HG03196 (cell line): ENCODE data around the gene CHCHD6.

Source experiments
- ATAC-seq: cut with Tn5 transposase; IDR thresholded peaks from one replicate; pipeline ENCODE4 v1.9.1; 2021; ENCODE audit not compliant: unreplicated experiment

CHCHD6 gene

DNA sequence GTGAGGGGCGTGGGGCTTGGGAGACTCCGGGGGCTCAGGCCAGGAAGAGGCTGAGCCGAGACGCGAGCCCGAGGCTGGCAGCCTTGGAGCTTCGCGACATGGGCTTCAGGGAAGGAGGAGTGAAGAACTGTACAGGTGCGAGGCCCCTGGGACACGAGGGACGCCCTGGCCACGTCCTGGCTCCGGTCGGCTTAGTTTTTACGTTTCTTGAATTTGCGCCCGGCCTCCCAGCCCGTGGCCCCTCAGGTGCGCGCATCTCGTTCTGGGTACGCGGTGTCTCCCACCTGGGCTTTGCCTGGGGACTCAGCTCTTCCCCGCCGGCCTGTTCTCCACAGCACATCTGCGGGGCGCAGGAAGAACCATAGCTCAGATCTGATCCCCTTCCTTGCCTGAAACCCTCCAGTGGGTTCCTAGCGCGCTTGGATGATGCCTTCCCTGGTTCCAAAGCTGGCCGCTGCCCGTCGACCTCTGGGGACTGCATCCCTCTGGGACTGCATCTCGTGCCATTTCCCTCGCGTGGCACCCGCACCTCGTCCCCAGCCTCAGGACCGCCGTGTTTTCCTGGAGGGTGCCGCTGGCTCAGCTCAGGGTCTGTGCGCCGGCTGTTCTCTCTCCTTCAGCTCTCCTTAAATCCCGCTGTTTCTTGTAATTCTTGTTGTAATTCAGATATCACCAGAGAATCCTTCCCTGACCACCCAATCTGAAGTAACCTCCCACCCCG lies 614 bp downstream of the CHCHD6 start:
- ATAC-seq = no peak

DNA sequence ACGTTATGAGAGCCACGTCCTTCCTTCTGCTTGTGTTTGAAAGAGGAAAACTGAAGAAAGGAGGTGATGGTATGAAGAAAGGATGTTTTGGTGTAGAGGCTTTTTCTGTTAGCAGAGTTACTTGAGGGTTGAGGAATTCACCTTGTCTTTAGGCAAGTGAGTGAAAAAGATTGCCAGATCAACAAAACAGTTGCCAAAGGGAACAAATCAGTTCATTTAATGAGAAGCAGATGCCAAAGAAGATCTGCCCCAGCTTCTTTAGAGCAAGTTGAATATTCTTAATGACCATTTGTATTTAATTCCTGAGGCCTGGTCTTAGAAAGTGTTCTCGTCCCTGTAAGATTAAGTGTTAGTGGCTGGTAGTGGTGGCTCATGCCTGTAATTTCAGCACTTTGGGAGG lies 2.6 kb downstream of the CHCHD6 start:
- no peak for ATAC-seq

DNA sequence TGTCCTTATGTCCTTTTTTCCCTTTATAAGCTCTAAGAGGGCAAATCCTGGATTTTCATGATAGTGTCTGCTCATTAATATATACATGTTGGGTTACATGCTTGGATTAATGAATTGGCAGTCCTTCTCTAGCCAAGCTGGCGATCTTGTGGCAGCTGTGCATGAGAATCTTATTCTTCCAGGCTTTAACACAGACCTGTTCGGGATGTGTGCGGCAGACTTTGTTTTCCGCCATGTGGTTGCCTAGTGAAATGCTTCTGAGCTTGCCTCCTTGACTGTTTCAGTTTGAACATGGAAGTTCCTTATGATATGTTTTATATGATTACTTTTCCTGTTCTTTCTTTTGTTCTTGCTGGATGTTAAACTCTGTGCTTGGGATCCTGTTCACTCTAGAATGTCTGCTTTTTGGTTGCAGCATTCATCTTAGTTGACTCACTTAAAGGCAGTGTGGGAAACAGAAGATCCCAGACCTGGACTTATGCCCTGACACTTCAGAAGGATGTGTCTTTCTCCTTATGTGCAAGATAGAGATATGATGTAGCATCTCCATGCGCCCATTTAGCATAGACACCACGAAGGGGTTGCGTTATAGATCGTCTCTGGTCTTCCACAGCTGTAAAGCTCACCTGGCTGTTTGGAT lies 7.2 kb downstream of the CHCHD6 start:
- ATAC-seq = no peak

DNA sequence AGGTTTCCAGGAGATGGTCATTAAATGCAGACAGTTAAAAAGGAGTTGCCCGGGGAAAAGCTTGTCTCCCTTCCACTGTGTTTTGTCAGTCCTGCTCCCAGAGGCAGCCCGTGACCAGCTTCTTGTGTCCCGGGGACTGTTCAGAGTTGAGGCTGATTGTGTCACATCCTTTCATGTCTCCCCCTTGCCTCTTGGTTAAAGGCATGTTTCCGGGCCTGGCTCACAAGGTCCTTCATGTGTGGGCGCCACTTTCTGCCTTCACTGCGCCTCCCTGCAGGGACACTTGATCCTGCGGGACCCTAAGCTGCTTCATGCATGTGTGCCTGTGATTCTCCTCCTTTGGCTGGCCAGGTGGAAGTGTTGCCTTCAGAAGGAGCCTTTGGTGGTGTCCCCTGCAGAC lies 9.2 kb downstream of the CHCHD6 start:
- no peak for ATAC-seq

DNA sequence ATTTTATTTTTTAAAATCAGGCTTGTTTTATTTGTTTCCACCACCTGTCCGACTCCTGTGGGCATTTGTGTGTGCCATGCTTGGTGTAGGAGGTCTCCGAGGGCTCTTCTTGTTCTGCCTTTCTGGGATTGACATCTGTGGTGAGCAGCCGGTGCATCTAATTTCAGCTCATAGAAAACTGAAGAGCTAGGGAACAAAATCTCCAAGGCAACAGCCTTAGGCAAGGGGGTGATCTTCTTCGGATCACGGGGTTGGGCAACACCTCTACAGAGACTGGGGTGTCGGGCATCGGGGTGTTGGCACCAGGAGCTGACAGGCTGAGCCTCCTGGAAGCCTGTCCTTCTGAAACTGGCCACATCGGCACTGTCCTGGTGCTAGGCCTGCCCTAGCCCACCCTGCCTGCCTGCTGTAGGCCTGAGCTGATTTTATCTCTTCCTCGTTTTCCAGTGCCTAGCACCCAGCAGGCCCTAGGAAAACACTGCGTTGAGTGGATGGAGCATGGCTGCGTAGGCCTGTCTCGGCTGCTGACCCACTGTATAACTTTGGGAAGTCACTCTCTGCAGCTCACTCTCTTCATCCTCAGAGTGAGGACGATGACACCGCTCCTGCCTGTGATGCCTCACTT lies 10.3 kb downstream of the CHCHD6 start:
- no peak for ATAC-seq

DNA sequence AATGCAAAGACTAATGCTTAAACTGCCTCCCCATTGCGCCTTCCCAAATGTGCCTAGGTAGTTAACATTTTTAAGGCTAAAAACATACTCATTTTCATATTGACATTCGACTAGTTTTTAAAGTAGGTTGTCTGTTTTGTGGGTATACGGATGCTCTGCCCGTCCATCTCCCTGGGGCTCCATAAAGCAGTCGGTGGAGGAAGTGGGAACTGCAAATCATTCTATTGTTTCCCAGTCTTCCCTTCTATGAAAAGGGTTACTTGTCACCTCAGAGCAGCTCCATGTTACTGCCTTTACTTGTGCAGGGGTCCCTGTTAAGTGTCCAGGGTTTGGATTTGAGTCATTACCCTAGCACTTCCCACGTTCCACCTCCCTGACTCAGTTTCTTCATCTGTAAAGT lies 10.9 kb downstream of the CHCHD6 start:
- ATAC-seq = no peak

DNA sequence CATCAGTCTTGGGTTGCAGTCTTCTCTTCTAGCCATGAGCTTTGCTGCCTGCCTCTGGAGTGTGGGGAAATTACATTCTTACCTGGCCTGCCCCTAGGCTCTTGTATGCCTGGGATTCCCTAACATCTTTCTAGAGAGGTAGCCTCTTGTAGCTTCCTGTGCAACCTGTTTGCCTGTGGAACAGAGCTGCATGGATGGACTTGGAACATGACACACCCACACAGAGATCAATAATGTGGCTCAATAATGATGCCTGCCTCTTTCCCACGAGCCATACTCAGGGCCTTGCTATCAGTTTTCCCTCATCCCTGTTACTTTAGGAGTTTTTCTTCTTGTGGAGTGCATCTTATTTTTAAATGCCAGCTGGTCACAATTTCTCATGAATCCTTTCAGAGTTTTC lies 11.4 kb downstream of the CHCHD6 start:
- ATAC-seq = no peak

DNA sequence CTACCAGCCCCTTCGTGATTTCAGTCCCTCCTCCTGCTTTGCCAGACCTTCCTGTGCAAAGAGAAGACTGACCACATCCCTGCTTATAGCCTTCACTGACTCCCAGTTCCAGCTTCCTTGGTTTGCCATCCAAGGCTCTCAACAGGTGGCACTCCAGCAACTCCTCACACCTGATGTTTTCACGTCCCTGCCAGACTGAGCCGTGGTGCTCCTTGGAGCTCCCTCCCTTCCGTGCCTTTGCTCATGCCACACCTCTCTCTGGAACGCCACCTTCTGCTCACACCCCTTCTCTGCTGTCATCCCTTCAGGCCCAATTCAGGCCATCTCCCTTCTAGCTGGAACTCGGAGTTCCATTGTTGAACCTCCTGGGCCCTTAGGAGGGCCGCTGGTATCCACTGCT lies 12.0 kb downstream of the CHCHD6 start:
- no peak for ATAC-seq

DNA sequence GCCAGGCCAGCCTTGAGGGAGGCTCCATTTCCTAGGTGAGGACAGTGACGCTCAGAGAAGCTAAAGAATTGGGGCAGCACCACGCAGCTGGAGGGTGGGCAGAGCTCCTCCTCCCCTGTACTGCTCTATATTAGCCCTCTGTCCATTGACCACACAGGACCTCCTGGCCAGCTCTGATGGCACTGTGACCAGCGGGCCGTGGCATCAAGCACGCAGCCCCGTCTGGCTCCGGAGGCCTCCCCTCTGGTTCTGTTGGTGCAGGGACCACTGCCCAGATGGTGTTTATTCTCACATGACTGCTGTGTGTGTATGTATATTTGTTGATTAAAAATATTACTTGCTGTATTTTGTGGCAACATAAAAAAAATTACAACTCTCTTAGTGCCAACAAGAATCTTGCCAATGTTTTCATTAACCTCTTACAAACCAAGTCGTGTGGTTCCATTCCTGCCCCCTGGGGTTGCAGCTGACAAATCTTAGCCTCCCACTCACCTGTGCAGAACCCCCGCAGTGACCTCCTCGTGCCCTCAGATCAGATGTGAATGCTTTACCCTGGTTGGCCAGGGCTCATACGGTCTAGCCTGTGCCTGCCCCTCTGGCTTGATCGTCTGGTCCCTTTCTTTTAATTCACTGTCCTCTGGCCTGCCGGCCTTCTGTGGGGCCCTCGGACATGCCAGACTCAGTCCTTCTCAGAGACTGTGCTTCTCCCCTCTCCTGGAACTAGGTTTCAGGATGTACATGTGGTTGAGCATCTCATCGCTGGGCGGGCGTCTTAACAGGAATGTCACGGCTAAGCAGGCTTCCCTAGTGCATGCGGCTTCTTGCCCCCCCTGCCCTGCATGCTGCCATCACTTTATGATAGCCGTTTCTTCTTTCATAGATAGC lies 14.8 kb downstream of the CHCHD6 start:
- no peak for ATAC-seq

DNA sequence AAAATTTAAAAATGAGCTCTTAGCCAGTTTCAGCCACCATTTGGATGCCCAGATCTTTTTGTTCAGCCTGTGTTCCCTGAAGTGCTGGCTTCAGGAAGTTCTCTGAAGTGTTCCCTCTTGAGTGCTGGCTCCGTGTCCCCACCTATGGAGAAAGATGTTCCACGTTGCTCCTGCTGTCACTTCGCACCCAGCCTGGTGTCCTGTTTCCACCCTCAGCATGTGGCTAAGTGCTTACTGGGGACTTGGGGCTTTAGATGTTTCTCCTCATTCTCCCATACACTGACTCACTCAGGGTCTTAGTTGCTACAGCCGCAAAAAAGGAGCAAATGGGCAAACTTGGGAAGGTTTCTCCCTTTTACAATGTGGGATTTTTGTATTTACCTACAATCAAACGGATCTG lies 16.6 kb downstream of the CHCHD6 start:
- no peak for ATAC-seq

DNA sequence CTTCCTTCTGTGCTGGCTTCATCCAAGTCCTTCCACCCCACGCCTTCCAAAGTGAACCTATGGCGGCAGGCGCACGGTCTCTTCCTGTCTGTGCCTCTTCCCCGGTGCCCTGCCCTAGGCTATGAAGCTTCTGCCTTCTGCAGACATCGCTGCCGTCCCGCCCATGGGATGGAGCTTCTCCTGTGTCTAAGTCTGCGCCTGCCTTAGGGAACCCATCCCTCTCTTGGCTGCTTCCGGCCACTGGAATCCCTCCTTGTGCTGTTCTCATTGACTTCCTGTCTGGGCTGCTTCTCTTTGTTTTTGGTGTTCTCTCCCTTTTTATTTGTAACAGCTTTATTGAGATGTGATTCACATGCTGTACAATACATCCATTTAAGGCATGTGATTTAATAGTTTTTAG lies 17.2 kb downstream of the CHCHD6 start:
- no peak for ATAC-seq

DNA sequence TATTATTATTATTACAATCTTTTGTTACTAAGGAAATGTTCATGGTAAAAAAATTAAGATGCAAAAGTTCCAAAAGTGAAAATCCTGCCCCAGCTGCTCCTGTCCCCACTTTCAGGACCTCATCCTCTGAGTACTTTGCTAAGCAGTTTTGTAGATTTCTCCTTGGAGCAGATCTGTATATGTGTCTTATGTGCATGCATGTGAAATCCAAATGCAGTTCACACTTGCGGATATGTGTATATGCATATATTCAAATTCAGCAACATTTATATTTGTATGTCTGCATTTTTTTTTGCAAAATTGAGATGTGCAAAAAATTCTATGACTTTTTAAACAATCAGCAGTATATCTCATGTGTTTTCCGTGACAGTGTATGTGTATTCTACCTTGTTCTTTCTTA lies 19.2 kb downstream of the CHCHD6 start:
- ATAC-seq = no peak

DNA sequence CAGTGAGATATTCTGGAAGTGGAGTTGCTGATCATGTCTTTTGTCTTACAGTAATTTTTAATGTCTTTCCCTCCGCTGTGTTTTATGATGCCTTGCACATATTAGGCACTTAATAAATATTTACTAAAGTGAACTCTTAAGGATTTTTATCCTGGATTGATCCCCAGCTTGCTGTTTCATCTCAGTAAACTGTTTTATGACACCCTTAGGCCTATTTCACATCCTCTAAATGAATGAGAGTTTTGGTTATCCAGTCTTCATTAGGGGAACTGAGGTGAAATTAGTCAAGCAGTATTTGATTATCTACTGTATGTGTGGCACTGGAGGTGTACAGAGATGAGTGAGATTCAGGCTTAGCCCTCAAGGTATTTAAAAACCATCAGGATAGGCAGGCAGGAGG lies 19.8 kb downstream of the CHCHD6 start:
- ATAC-seq = no peak

DNA sequence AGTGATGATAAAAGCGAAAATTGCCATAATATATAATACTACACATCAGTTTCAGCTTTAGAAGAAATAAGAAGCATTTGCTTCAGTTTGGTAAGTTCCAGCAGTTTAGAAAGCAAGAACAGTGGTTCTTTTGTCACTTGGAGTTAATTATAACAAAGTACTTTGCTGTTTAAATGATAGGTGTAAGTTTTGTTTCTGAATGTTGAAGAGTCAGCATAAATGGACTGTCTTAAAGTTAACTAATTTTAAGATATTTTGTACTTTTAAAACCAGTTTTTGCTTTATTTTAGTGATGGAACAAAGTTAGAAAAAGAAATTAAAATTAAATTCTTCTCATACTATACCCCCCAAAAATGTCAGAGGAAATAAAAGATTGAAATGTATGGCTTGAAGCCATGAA lies 24.6 kb downstream of the CHCHD6 start:
- ATAC-seq = no peak

DNA sequence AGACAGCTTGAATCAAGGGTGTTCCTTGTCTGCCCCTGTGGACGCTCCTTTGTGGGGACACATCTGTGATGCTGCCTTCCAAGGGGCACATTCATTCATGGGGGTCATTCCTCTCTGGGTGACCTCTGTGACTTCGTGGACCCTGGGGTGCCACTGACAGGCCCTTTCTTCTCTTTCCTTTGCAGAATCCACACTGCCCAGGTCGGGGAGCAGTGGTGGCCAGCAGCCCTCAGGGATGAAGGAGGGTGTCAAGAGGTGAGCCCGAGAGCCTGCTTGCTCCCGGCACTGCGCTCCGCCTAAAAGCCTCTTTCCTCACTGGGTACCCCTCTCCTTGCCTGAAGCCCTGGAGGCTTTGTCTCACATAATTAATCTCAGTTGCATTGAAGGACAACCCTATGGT lies 26.3 kb downstream of the CHCHD6 start:
- no peak for ATAC-seq

DNA sequence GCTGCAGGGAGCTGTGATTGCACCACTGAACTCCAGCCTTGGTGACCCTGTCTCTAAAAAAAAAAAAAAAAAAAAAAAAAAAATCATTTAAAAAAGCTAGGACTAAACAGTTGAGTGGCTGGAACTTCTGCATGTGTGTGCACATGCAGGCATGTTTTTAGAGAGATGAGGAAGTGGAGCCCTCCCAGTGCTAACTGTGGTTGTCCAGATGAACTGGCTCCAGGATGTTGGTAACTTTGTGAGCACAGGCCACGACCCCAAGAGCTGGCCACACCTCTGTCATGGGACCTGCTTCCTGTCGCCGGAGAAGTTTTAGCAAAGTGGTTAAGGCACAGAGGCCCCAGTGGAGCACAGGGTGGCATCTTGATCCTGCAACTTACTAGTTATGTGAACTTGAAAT lies 27.0 kb downstream of the CHCHD6 start:
- ATAC-seq = no peak

DNA sequence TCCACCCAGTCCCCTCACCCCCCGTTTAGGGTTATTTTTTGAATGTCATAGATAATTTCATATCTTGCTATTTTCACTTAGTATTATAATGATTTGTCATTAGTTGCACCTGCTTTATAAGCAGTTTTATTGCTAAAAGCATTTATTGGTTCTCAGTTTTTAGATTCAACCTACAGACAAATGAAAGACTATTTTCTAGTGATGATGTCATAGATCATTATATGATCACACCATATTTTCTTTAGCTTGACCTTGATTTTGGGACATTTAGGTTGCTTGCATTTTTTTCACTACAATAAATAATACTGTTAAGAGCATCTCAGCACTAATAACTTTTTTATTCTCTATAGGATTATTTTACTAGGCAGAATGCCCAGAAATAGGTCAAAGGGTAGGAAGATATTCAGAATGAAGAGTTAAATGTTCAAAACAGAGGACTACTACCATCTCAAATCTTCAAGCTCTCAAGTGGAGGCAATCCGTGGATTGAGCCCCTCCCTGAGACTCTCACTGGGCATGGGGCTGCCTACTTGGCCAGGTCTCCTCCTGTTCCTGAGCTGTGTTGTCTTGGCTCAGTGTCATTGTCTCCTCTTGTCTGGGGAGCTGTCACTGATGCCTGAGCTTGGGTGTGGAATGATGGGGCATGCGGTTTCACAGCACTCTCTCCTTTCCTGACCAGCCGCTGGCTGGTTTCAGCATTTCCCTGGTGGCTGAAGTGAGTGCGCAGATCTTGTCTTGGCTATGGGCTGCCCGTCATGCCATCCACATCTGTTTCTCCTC lies 28.4 kb downstream of the CHCHD6 start:
- no peak for ATAC-seq

DNA sequence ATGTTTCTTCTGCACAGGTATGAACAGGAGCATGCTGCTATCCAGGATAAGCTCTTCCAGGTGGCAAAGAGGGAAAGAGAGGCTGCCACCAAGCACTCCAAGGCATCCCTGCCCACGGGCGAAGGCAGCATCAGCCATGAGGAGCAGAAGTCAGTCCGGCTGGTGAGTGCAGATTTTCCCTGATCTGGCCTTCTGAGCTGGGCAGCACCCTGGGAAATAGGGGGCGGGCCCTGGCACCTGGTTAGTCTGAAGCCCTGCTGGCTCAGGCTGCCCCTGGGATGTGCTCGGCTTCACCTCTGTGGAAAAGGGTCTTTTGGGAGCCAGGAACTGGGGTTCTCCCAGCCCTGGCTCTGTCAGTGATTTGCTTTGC lies 29.0 kb downstream of the CHCHD6 start:
- no peak for ATAC-seq

DNA sequence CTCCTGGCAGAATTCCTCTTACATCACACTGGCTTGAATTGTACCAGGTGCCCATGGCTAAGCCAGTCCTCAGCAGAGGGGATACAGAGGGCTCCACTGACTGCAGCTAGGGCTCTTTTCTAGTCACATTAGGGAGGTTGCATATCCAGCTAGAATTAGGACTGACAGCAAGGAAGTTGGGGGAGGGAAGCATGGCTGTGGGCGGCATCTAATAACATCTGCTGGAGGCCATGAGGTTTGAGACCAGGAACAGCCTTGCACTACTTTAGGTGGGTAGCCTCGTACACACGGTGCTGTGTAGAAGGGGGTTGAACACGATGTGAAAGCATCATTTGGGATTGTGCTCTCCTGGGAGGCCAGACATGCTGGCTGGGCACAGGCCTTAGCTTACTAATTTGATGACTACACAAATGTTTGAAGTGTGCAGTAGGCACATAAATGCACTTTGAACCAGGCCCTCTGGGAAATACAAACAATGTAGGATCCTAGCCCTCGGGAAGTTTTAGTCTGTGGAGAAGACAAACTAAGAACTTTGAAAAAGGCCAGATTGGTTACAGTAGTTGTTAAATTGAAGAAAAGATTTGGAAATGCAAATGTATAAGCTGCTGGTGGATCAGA lies 30.2 kb downstream of the CHCHD6 start:
- ATAC-seq = no peak

DNA sequence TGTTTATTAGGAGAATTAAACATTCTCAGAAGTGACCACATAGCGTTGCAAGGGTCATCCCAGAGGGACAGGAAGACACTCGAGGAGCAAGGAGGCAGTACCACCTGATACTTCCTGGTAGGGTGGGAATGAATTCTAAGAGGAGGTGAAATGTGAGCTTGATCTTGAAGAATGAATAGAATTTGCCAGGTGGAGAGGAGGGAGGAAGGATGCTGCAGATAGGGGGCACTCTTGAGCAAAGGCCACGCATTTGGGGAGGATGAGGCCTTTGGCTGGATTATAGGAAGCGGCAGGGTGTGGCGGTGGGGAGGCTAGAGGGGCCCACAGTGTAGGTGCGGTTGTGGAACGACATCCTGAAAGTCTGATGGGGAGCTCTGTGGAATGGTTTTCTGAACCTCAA lies 33.5 kb downstream of the CHCHD6 start:
- ATAC-seq = no peak
